ENCODE measurements around the gene PPRC1.

DNA sequence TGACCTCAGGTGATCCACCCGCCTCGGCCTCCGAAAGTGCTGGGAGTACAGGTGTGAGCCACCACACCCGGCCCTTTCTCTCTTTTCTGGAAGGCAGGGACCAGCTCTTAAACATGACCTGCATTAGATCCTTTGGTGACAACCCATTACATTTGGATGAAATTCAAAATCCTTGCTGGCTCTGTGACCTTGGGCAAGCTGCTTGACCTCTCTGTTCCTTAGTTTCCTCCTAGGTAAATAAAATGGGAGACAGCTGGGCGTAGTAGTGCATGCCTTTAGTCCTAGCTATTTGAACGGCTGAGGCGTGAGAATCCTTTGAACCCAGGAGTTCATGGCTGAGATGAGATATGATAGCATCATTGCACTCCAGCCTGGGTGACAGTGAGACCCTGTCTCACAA lies 36.4 kb upstream of the PPRC1 start:
- TF ChIP-seq, protein P1, sequence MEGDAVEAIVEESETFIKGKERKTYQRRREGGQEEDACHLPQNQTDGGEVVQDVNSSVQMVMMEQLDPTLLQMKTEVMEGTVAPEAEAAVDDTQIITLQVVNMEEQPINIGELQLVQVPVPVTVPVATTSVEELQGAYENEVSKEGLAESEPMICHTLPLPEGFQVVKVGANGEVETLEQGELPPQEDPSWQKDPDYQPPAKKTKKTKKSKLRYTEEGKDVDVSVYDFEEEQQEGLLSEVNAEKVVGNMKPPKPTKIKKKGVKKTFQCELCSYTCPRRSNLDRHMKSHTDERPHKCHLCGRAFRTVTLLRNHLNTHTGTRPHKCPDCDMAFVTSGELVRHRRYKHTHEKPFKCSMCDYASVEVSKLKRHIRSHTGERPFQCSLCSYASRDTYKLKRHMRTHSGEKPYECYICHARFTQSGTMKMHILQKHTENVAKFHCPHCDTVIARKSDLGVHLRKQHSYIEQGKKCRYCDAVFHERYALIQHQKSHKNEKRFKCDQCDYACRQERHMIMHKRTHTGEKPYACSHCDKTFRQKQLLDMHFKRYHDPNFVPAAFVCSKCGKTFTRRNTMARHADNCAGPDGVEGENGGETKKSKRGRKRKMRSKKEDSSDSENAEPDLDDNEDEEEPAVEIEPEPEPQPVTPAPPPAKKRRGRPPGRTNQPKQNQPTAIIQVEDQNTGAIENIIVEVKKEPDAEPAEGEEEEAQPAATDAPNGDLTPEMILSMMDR (IDR thresholded peaks at IDR 0.05; ENCODE audit: borderline replicate concordance, extremely low read depth, low read length, poor library complexity, severe bottlenecking) = no peak
- no peak for TF ChIP-seq EZH2 (IDR thresholded peaks at IDR 0.05; ENCODE audit: borderline replicate concordance, low read depth, low read length, severe bottlenecking)

Measured in DND-41 (cell line).